ENCODE measurements around the gene ATP1A4.

Gene ATP1A4

DNA sequence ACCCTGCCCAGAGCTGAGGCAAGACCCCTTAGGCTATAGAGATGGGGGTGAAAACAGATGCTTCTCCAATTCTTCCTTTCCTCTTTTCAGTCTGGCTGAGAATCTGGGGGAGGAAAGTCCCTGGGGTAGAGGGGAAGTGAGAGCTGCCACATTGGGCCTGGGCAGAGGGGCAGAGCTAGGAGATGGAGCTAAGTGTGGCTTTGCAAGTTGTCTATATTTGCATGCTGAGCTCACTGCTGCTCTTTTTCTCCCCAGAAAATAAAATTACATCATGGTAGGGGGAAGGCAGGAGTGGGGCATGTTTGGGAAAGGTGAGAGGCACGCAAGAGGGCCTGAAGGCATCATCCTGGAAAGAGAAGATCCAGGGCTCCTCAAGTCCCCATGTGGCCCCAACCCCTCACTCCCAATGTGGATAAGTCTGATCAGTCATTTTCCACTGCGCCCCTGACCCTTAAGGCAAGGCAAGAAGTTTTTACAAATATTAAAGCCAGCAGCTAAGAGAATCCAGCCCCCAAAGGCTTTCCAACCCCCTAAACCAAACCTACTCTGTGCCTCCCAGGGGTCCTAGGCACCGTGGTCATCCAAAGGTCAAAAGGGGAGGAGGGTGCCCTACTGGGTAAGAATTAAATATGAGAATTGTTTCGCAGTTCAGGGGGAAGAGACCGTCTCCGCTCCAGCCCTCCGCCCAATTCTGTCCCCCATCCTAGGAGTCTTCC, 53.3 kb downstream of the ATP1A4 start:
- in situ Hi-C loops (cut with HindIII; ENCODE audit: low sequenced_read_pairs): no loop called here
- TF ChIP-seq, protein P1, sequence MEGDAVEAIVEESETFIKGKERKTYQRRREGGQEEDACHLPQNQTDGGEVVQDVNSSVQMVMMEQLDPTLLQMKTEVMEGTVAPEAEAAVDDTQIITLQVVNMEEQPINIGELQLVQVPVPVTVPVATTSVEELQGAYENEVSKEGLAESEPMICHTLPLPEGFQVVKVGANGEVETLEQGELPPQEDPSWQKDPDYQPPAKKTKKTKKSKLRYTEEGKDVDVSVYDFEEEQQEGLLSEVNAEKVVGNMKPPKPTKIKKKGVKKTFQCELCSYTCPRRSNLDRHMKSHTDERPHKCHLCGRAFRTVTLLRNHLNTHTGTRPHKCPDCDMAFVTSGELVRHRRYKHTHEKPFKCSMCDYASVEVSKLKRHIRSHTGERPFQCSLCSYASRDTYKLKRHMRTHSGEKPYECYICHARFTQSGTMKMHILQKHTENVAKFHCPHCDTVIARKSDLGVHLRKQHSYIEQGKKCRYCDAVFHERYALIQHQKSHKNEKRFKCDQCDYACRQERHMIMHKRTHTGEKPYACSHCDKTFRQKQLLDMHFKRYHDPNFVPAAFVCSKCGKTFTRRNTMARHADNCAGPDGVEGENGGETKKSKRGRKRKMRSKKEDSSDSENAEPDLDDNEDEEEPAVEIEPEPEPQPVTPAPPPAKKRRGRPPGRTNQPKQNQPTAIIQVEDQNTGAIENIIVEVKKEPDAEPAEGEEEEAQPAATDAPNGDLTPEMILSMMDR (IDR thresholded peaks at IDR 0.05; ENCODE audit: low read depth, low read length, missing control alignments): no peak
- DNase-seq (ENCODE audit: low read depth): no peak
- peak overlapping the region; percentile 31 for H3K4me3 ChIP-seq (ENCODE audit: low read depth, low read length)

GRCh38 chr1:160205242-160206035, 54.0 kb downstream of the ATP1A4 start, which contains the start of gene PEA15:
Gene PEA15 (plus strand): TSS chr1:160205384. CDS start chr1:160211545, 6,161 bp downstream.
- no peak for DNase-seq (ENCODE audit: low read depth)
- in situ Hi-C loops (cut with HindIII; ENCODE audit: low sequenced_read_pairs): no loop called here
- H3K4me3 ChIP-seq (ENCODE audit: low read depth, low read length): peak within 1 kb of the TSS; percentile 96
- TF ChIP-seq, protein P1 (IDR thresholded peaks at IDR 0.05; ENCODE audit: low read depth, low read length, missing control alignments): no peak

GRCh38 chr1:160206036-160206389, 54.6 kb downstream of the ATP1A4 start:
- in situ Hi-C loops (cut with HindIII; ENCODE audit: low sequenced_read_pairs): no loop called here
- DNase-seq (ENCODE audit: low read depth): no peak
- TF ChIP-seq, protein P1 (IDR thresholded peaks at IDR 0.05; ENCODE audit: low read depth, low read length, missing control alignments): no peak

DNA sequence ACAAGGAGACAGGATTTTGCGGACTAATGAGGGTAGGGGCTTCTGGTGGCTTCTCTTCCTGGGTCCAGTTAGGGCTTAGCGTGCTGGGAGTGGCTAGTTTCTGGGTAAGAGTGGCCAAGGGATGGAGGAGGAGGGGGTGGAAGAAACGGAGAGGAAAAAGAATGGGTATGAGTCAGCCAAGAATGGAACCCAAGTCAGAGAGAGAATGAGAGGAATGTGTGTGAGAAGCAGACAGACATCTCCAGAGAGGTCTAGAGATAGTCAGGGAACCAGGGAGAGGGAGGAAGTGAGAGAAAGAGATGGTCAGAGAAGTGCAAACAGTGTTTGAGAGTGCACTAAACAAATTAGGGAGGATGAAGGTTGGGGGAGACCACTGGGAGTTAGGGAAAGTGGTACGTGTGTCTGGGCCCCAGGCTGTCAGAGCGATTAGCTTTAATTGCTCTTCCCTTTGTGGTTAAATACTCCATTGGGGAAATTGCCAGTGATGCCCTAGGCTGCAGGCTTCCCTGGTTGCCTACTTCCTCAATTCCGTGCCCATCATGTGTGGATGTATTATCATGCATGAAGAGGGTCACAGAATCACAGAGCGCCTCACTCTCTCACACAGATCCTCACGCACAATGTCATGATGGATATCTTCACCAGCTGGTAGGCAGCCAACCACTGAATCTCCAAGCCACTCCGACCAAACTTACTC, 55.2 kb downstream of the ATP1A4 start:
- TF ChIP-seq, protein P1 (IDR thresholded peaks at IDR 0.05; ENCODE audit: low read depth, low read length, missing control alignments): no peak
- peak; percentile 77 for DNase-seq (ENCODE audit: low read depth)
- in situ Hi-C loops (cut with HindIII; ENCODE audit: low sequenced_read_pairs): no loop called here
- peak overlapping the region; percentile 96 for H3K4me3 ChIP-seq (ENCODE audit: low read depth, low read length)

More at GRCh38 chr1:160206036-160206389, 54.6 kb downstream of the ATP1A4 start:
- H3K4me3 ChIP-seq (ENCODE audit: low read depth, low read length): peak overlapping the region; percentile 96

- peak overlapping the region; percentile 96 for H3K4me3 ChIP-seq (ENCODE audit: low read depth, low read length)
- no peak for DNase-seq (ENCODE audit: low read depth)
- in situ Hi-C loops (cut with HindIII; ENCODE audit: low sequenced_read_pairs): no loop called here
- TF ChIP-seq, protein P1 (IDR thresholded peaks at IDR 0.05; ENCODE audit: low read depth, low read length, missing control alignments): no peak
Observed at GRCh38 chr1:160207118-160207650, 55.8 kb downstream of the ATP1A4 start.

All from astrocyte of the cerebellum (primary cell).